Keratinocyte (primary cell): ENCODE data around the gene TP63.

Source experiments
- EZH2 ChIP-seq: IDR thresholded peaks from one replicate; pipeline ENCODE4 v1.6.1; 2012; ENCODE audit warnings: inconsistent platforms, mild to moderate bottlenecking, low read length, moderate library complexity
- TF ChIP-seq, protein P1 (sequence below), 3 experiments: IDR thresholded peaks in 1 of 3; conservative IDR thresholded peaks in 1 of 3; optimal IDR thresholded peaks in 1 of 3; 2 replicates in 2 of 3; 3 replicates in 1 of 3; pipeline versions ENCODE3 to v1.5.1; 2011; ENCODE audit warnings: low read length in 3 of 3, mild to moderate bottlenecking in 3 of 3, moderate library complexity in 2 of 3, control low read depth in 1 of 3, inconsistent platforms in 1 of 3; ENCODE audit not compliant: insufficient read depth in 2 of 3; ENCODE audit errors: extremely low read depth in 1 of 3

DNA sequence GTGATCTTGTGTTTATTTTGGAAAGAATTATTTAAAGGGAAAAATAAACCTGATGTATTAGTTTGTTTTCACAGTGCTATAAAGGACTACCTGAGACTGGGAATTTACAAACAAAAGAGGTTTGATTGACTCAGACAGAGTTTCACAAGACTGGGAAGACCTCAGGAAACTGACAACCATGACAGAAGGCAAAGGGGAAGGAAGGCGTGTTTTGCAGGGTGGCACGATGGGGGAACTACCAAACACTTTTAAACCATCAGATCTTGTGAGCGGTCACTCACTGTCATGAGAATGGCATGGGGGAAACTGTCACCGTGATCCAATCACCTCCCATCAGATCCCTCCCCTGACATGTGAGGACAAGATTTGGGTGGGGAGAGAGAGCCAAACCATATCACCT, 87.0 kb downstream of the TP63 start:
- TF ChIP-seq, protein P1, sequence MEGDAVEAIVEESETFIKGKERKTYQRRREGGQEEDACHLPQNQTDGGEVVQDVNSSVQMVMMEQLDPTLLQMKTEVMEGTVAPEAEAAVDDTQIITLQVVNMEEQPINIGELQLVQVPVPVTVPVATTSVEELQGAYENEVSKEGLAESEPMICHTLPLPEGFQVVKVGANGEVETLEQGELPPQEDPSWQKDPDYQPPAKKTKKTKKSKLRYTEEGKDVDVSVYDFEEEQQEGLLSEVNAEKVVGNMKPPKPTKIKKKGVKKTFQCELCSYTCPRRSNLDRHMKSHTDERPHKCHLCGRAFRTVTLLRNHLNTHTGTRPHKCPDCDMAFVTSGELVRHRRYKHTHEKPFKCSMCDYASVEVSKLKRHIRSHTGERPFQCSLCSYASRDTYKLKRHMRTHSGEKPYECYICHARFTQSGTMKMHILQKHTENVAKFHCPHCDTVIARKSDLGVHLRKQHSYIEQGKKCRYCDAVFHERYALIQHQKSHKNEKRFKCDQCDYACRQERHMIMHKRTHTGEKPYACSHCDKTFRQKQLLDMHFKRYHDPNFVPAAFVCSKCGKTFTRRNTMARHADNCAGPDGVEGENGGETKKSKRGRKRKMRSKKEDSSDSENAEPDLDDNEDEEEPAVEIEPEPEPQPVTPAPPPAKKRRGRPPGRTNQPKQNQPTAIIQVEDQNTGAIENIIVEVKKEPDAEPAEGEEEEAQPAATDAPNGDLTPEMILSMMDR (optimal IDR thresholded peaks at IDR 0.05 in 1 of 3, IDR thresholded peaks at IDR 0.05 in 1 of 3, conservative IDR thresholded peaks at IDR 0.05 in 1 of 3; ENCODE audit: extremely low read depth in 1 of 3, insufficient read depth in 2 of 3, low read length in 3 of 3), result no peak
- no peak for TF ChIP-seq EZH2
